GM19455 (cell line): Measurements from ENCODE around the gene MOCS2.

Experiments
- ATAC-seq: cut with Tn5 transposase; IDR thresholded peaks from one replicate; pipeline ENCODE4 v1.9.1; 2021; ENCODE audit not compliant: unreplicated experiment

The MOCS2 gene

DNA sequence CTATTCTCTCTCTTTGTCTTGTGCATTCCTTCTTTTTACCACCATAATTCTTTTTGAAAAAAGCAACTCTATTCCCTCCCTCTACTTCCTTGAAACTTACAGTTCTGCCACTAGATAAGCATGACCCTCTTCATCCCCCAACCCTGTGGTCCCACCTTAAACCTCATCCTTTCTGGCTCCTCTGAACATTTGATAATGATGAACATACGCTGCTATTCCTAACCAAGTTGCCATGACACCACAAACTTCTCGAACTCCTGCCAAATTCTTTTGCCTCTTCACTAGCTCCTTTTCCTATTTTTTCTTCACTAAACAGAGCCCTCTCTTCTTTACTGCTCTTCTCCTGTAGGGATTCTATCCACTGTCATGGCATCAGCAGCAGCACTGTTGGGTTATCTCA lies 57.1 kb downstream of the MOCS2 start:
- ATAC-seq, result no peak

DNA sequence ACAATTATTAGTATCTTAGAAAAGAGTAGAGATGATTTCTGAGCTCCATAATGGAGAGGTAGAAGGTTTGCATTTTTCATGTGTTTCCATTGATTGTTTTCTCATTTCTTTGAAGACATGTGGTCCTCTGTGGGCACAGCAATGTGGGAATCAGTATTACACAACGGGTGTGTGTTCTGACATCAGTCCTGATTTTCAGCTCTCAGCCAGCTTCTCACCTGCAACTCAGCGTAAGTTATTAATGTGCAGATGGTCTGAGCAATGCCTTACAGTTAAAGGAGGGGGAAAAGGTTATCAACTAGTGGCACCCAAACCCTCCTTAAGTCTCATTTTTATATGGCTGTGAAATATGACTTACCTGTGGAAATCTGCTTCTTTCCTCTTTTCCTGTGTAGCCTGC lies 61.3 kb downstream of the MOCS2 start:
- no peak for ATAC-seq
